CD4-positive, alpha-beta memory T cell (primary cell): ENCODE data around the gene SECISBP2. TPM values are rescaled to one million over a fixed set of nuclear protein-coding genes. Genes with fewer than 3 reads are reported as not detected.
"Not testable (repeated sequence)": the region's sequence is repeated elsewhere in the genome, so short reads cannot be mapped to it uniquely, and the experiment has no call there.

Experiments
- CTCF ChIA-PET: fragments of 350-600 bp; sonication (Branson Sonifier 250); formaldehyde crosslinking; loops from one replicate; lab custom pipeline; 2021; ENCODE audit warnings: inconsistent platforms; ENCODE audit not compliant: partially characterized antibody; lab: Charles Lee
- POLR2A ChIA-PET: fragments of 350-600 bp; sonication (Branson Sonifier 250); formaldehyde crosslinking; loops from one replicate; lab custom pipeline; 2021; ENCODE audit not compliant: partially characterized antibody; lab: Charles Lee
- DNase-seq, 5 donors: peaks; one replicate each; pipeline versions ENCODE4 v3.0.0 to v3.0.0-alpha.2; 2020 to 2022; ENCODE audit warnings: mixed read lengths in 1 of 5
- H3K27ac ChIP-seq: one replicate; pipeline ENCODE4 v1.7.0; 2013; ENCODE audit warnings: low read depth, low read length
- H3K27me3 ChIP-seq: 2 replicates; pipeline ENCODE4 v1.7.0; 2013; ENCODE audit warnings: mild to moderate bottlenecking, low read length, moderate library complexity; ENCODE audit not compliant: insufficient read depth
- H3K36me3 ChIP-seq: 2 replicates; pipeline ENCODE4 v1.7.0; 2013; ENCODE audit warnings: mild to moderate bottlenecking, low read length, moderate library complexity; ENCODE audit not compliant: insufficient read depth
- H3K4me1 ChIP-seq: 2 replicates; pipeline ENCODE4 v1.7.0; 2013; ENCODE audit warnings: mild to moderate bottlenecking, low read length, moderate library complexity; ENCODE audit not compliant: insufficient read depth
- H3K4me3 ChIP-seq, 2 donors: one replicate each; pipeline ENCODE4 v1.7.0; 2013; ENCODE audit warnings: low read length in 2 of 2, mild to moderate bottlenecking in 1 of 2
- H3K9me3 ChIP-seq, 2 donors: one replicate each; pipeline ENCODE4 v1.7.0; 2013; ENCODE audit warnings: low read length in 2 of 2, control low read depth in 1 of 2; ENCODE audit not compliant: control insufficient read depth in 1 of 2
- H3K27ac Mint-ChIP-seq, 7 donors: one replicate each; pipeline ENCODE4 v1.8.0; 2020 to 2021; ENCODE audit warnings: mixed read lengths in 7 of 7, mild to moderate bottlenecking in 6 of 7, inconsistent platforms in 3 of 7, moderate library complexity in 3 of 7
- H3K27me3 Mint-ChIP-seq, 2 donors: one replicate each; pipeline ENCODE4 v1.8.0; 2020 to 2021; ENCODE audit warnings: mixed read lengths in 2 of 2
- H3K36me3 Mint-ChIP-seq, 2 donors: one replicate each; pipeline ENCODE4 v1.8.0; 2020 to 2021; ENCODE audit warnings: mixed read lengths in 2 of 2, inconsistent platforms in 1 of 2, mild to moderate bottlenecking in 1 of 2
- H3K4me1 Mint-ChIP-seq, 4 donors: one replicate each; pipeline ENCODE4 v1.8.0; 2020 to 2021; ENCODE audit warnings: mixed read lengths in 4 of 4, mild to moderate bottlenecking in 1 of 4
- H3K4me3 Mint-ChIP-seq, 8 donors: one replicate each; pipeline ENCODE4 v1.8.0; 2020 to 2021; ENCODE audit warnings: mixed read lengths in 8 of 8, mild to moderate bottlenecking in 7 of 8, moderate library complexity in 6 of 8, inconsistent platforms in 3 of 8
- H3K9me3 Mint-ChIP-seq, 8 donors: one replicate each; pipeline ENCODE4 v1.8.0; 2020 to 2021; ENCODE audit warnings: mixed read lengths in 8 of 8, mild to moderate bottlenecking in 5 of 8, inconsistent platforms in 3 of 8, moderate library complexity in 1 of 8
- intact Hi-C: fragments of 100-400 bp; cut with micrococcal nuclease; formaldehyde crosslinking; loops from one replicate; pipeline ENCODE4 v1.15.1; 2023
- polyA plus RNA-seq, 2 donors: library from polyadenylated mRNA; unstranded; fragments of 300-500 nt; fragmentation: Illumina TruSeq; gene quantifications; one replicate each; pipeline ENCODE4 v1.2.3, GENCODE V29; 2021
- total RNA-seq, 2 experiments: library from RNA; stranded (reverse); gene quantifications; one replicate each; pipeline ENCODE4 v1.2.3, GENCODE V29; 2021

Gene SECISBP2
- total and polyA plus RNA-seq, 4 experiments from 2014 or later, result 12.5 to 112 (median 59.9) TPM

GRCh38 chr9:89293014-89293413, 25.3 kb upstream of the SECISBP2 start:
- no peaks in the 10 kb centered on the region for H3K36me3 ChIP-seq
- no peaks in the 10 kb centered on the region for H3K4me1 ChIP-seq
- ChIA-PET CTCF (no interaction called here), POLR2A (no interaction called here)
- no peak overlapping the region for H3K4me3 Mint-ChIP-seq
- no peak overlapping the region for H3K4me3 ChIP-seq
- no peak overlapping the region for H3K27ac ChIP-seq
- H3K36me3 Mint-ChIP-seq, result no peaks in the 10 kb centered on the region
- H3K27ac Mint-ChIP-seq, result no peak overlapping the region
- peaks cover 0 to 7% of the 10 kb centered on the region in 2 donors for H3K27me3 Mint-ChIP-seq
- peaks cover 0 to 10% (median 7%) of the 10 kb centered on the region in 8 donors for H3K9me3 Mint-ChIP-seq
- no peaks in the 10 kb centered on the region for H3K4me1 Mint-ChIP-seq
- intact Hi-C loops, result no loop called here
- H3K27me3 ChIP-seq, result no peaks in the 10 kb centered on the region
- no peak for DNase-seq
- H3K9me3 ChIP-seq, result peaks cover 0 to 4% of the 10 kb centered on the region in 2 donors

GRCh38 chr9:89295400-89295799, 22.9 kb upstream of the SECISBP2 start:
- CTCF ChIA-PET, result no interaction called here
- H3K4me3 ChIP-seq, result no peak overlapping the region
- Mint-ChIP-seq H3K36me3 (no peaks in the 10 kb centered on the region), H3K27ac (no peak overlapping the region), H3K9me3 (peaks cover 0 to 10% (median 7%) of the 10 kb centered on the region in 8 donors), H3K27me3 (peaks cover 0 to 7% of the 10 kb centered on the region in 2 donors), H3K4me1 (no peaks in the 10 kb centered on the region), H3K4me3 (no peak overlapping the region)
- H3K27me3 ChIP-seq, result no peaks in the 10 kb centered on the region
- POLR2A ChIA-PET, result no interaction called here
- H3K4me1 ChIP-seq, result no peaks in the 10 kb centered on the region
- peaks cover 0 to 4% of the 10 kb centered on the region in 2 donors for H3K9me3 ChIP-seq
- H3K27ac ChIP-seq, result no peak overlapping the region
- no peaks in the 10 kb centered on the region for H3K36me3 ChIP-seq
- intact Hi-C loops, result no loop called here
- DNase-seq, result no peak

GRCh38 chr9:89301996-89302395, 16.3 kb upstream of the SECISBP2 start:
- H3K9me3 Mint-ChIP-seq, DNase-seq, H3K36me3 ChIP-seq, H3K27me3 Mint-ChIP-seq, POLR2A ChIA-PET, H3K36me3 Mint-ChIP-seq, H3K27ac ChIP-seq, H3K4me3 ChIP-seq, intact Hi-C loops, H3K4me1 ChIP-seq, H3K27ac Mint-ChIP-seq, CTCF ChIA-PET, H3K4me3 Mint-ChIP-seq, H3K9me3 ChIP-seq, H3K27me3 ChIP-seq, H3K4me1 Mint-ChIP-seq: not testable (repeated sequence)

- peaks cover 0 to 1% (median 0%) of the 10 kb centered on the region in 4 donors for H3K4me1 Mint-ChIP-seq
- no peak overlapping the region for H3K27ac Mint-ChIP-seq
- DNase-seq, result no peak
- no peaks in the 10 kb centered on the region for H3K27me3 Mint-ChIP-seq
- POLR2A ChIA-PET, result no interaction called here
- intact Hi-C loops, result no loop called here
- H3K36me3 ChIP-seq, result no peaks in the 10 kb centered on the region
- no peak overlapping the region for H3K27ac ChIP-seq
- H3K27me3 ChIP-seq, result no peaks in the 10 kb centered on the region
- no peaks in the 10 kb centered on the region for H3K36me3 Mint-ChIP-seq
- no peaks in the 10 kb centered on the region for H3K9me3 ChIP-seq
- H3K4me1 ChIP-seq, result peaks cover under 1% of the 10 kb centered on the region
- no peak overlapping the region for H3K4me3 ChIP-seq
- H3K4me3 Mint-ChIP-seq, result no peak overlapping the region
- CTCF ChIA-PET, result no interaction called here
- no peaks in the 10 kb centered on the region for H3K9me3 Mint-ChIP-seq
Measured at GRCh38 chr9:89304020-89304833, 14.1 kb upstream of the SECISBP2 start.

- Mint-ChIP-seq H3K36me3 (no peaks in the 10 kb centered on the region), H3K27ac (no peak overlapping the region), H3K9me3 (no peaks in the 10 kb centered on the region), H3K4me1 (peaks cover under 1 to 7% (median 3%) of the 10 kb centered on the region in 4 donors), H3K4me3 (no peak overlapping the region), H3K27me3 (no peaks in the 10 kb centered on the region)
- Histone ChIP-seq H3K36me3 (no peaks in the 10 kb centered on the region), H3K4me3 (no peak overlapping the region), H3K4me1 (peaks cover 6% of the 10 kb centered on the region), H3K27ac (no peak overlapping the region), H3K9me3 (no peaks in the 10 kb centered on the region), H3K27me3 (no peaks in the 10 kb centered on the region)
- ChIA-PET CTCF (no interaction called here), POLR2A (no interaction called here)
- intact Hi-C loops, result no loop called here
- no peak for DNase-seq
Measured at GRCh38 chr9:89304834-89305188, 13.5 kb upstream of the SECISBP2 start.

GRCh38 chr9:89305868-89306267, 12.4 kb upstream of the SECISBP2 start:
- H3K4me1 Mint-ChIP-seq, result peaks cover 2 to 14% (median 9%) of the 10 kb centered on the region in 4 donors
- H3K27ac ChIP-seq, result no peak overlapping the region
- no peak overlapping the region for H3K27ac Mint-ChIP-seq
- peaks cover 0 to 3% (median 0%) of the 10 kb centered on the region in 8 donors for H3K9me3 Mint-ChIP-seq
- H3K27me3 Mint-ChIP-seq, result peaks cover 0 to 2% of the 10 kb centered on the region in 2 donors
- intact Hi-C loops, result no loop called here
- peaks cover 0 to 6% of the 10 kb centered on the region in 2 donors for H3K36me3 Mint-ChIP-seq
- ChIA-PET POLR2A (no interaction called here), CTCF (no interaction called here)
- H3K36me3 ChIP-seq, result no peaks in the 10 kb centered on the region
- peaks cover 10% of the 10 kb centered on the region for H3K4me1 ChIP-seq
- no peaks in the 10 kb centered on the region for H3K9me3 ChIP-seq
- H3K4me3 Mint-ChIP-seq, result no peak overlapping the region
- H3K4me3 ChIP-seq, result no peak overlapping the region
- no peak for DNase-seq
- no peaks in the 10 kb centered on the region for H3K27me3 ChIP-seq

- POLR2A ChIA-PET, result interaction anchor here (1.8 kb wide), 1 partner anchor 240 kb away, joined by 6 read pairs; no protein-coding TSS in a partner anchor
- Mint-ChIP-seq H3K36me3 (peaks cover 0 to 9% of the 10 kb centered on the region in 2 donors), H3K4me3 (peak overlapping the region in 6 of 8 donors; percentile 13 to 98 (median 82)), H3K27me3 (peaks cover 1 to 2% of the 10 kb centered on the region in 2 donors), H3K9me3 (peaks cover 0 to 3% (median 0%) of the 10 kb centered on the region in 8 donors), H3K27ac (peak overlapping the region; percentile 97 to 100 (median 99)), H3K4me1 (peaks cover 14 to 40% (median 26%) of the 10 kb centered on the region in 4 donors)
- no peak for DNase-seq
- peak overlapping the region; percentile 96 for H3K27ac ChIP-seq
- CTCF ChIA-PET, result no interaction called here
- no peak overlapping the region for H3K4me3 ChIP-seq
- H3K36me3 ChIP-seq, result no peaks in the 10 kb centered on the region
- H3K9me3 ChIP-seq, result no peaks in the 10 kb centered on the region
- no peaks in the 10 kb centered on the region for H3K27me3 ChIP-seq
- intact Hi-C loops, result no loop called here
- peaks cover 36% of the 10 kb centered on the region for H3K4me1 ChIP-seq
Measured at GRCh38 chr9:89309166-89309565, 9.1 kb upstream of the SECISBP2 start.
